CD4-positive, alpha-beta memory T cell (primary cell): ENCODE data around the gene DRAXIN. TPM values are rescaled to one million over a fixed set of nuclear protein-coding genes. Genes with fewer than 3 reads are reported as not detected.

Experiments used
- CTCF ChIA-PET: fragments of 350-600 bp; sonication (Branson Sonifier 250); formaldehyde crosslinking; loops from one replicate; lab custom pipeline; 2021; ENCODE audit warnings: inconsistent platforms; ENCODE audit not compliant: partially characterized antibody; lab: Charles Lee
- POLR2A ChIA-PET: fragments of 350-600 bp; sonication (Branson Sonifier 250); formaldehyde crosslinking; loops from one replicate; lab custom pipeline; 2021; ENCODE audit not compliant: partially characterized antibody; lab: Charles Lee
- DNase-seq, 5 donors: peaks; one replicate each; pipeline versions ENCODE4 v3.0.0 to v3.0.0-alpha.2; 2020 to 2022; ENCODE audit warnings: mixed read lengths in 1 of 5
- H3K27ac ChIP-seq: one replicate; pipeline ENCODE4 v1.7.0; 2013; ENCODE audit warnings: low read depth, low read length
- H3K27me3 ChIP-seq: 2 replicates; pipeline ENCODE4 v1.7.0; 2013; ENCODE audit warnings: mild to moderate bottlenecking, low read length, moderate library complexity; ENCODE audit not compliant: insufficient read depth
- H3K36me3 ChIP-seq: 2 replicates; pipeline ENCODE4 v1.7.0; 2013; ENCODE audit warnings: mild to moderate bottlenecking, low read length, moderate library complexity; ENCODE audit not compliant: insufficient read depth
- H3K4me1 ChIP-seq: 2 replicates; pipeline ENCODE4 v1.7.0; 2013; ENCODE audit warnings: mild to moderate bottlenecking, low read length, moderate library complexity; ENCODE audit not compliant: insufficient read depth
- H3K4me3 ChIP-seq, 2 donors: one replicate each; pipeline ENCODE4 v1.7.0; 2013; ENCODE audit warnings: low read length in 2 of 2, mild to moderate bottlenecking in 1 of 2
- H3K9me3 ChIP-seq, 2 donors: one replicate each; pipeline ENCODE4 v1.7.0; 2013; ENCODE audit warnings: low read length in 2 of 2, control low read depth in 1 of 2; ENCODE audit not compliant: control insufficient read depth in 1 of 2
- H3K27ac Mint-ChIP-seq, 7 donors: one replicate each; pipeline ENCODE4 v1.8.0; 2020 to 2021; ENCODE audit warnings: mixed read lengths in 7 of 7, mild to moderate bottlenecking in 6 of 7, inconsistent platforms in 3 of 7, moderate library complexity in 3 of 7
- H3K27me3 Mint-ChIP-seq, 2 donors: one replicate each; pipeline ENCODE4 v1.8.0; 2020 to 2021; ENCODE audit warnings: mixed read lengths in 2 of 2
- H3K36me3 Mint-ChIP-seq, 2 donors: one replicate each; pipeline ENCODE4 v1.8.0; 2020 to 2021; ENCODE audit warnings: mixed read lengths in 2 of 2, inconsistent platforms in 1 of 2, mild to moderate bottlenecking in 1 of 2
- H3K4me1 Mint-ChIP-seq, 4 donors: one replicate each; pipeline ENCODE4 v1.8.0; 2020 to 2021; ENCODE audit warnings: mixed read lengths in 4 of 4, mild to moderate bottlenecking in 1 of 4
- H3K4me3 Mint-ChIP-seq, 8 donors: one replicate each; pipeline ENCODE4 v1.8.0; 2020 to 2021; ENCODE audit warnings: mixed read lengths in 8 of 8, mild to moderate bottlenecking in 7 of 8, moderate library complexity in 6 of 8, inconsistent platforms in 3 of 8
- H3K9me3 Mint-ChIP-seq, 8 donors: one replicate each; pipeline ENCODE4 v1.8.0; 2020 to 2021; ENCODE audit warnings: mixed read lengths in 8 of 8, mild to moderate bottlenecking in 5 of 8, inconsistent platforms in 3 of 8, moderate library complexity in 1 of 8
- intact Hi-C: fragments of 100-400 bp; cut with micrococcal nuclease; formaldehyde crosslinking; loops from one replicate; pipeline ENCODE4 v1.15.1; 2023
- polyA plus RNA-seq, 2 donors: library from polyadenylated mRNA; unstranded; fragments of 300-500 nt; fragmentation: Illumina TruSeq; gene quantifications; one replicate each; pipeline ENCODE4 v1.2.3, GENCODE V29; 2021
- total RNA-seq, 2 experiments: library from RNA; stranded (reverse); gene quantifications; one replicate each; pipeline ENCODE4 v1.2.3, GENCODE V29; 2021

Gene DRAXIN
- total and polyA plus RNA-seq, 4 experiments from 2014 or later, result 0.07 to 0.23 (median 0.17) TPM; not detected in 1

DNA sequence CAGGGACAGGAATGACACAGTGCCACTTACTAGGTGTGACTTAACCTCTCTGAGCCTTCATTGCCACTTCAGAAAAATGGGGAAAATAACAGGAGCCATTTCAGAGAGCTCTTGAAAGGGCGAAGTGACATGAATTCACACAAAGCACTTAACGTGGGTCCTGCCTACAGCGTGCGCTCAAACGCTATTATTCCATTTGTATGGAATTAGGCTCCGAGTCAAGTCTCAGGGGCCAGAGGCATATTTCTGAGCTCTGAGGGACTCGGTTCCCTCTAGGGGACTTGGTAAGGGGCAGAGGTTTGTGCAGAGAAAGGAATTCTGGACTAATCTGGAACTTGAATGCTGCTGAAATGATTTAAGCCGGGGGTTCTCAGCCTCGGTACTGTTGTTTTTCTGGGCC lies 14.1 kb downstream of the DRAXIN start:
- intact Hi-C loops, result no loop called here
- H3K4me1 ChIP-seq, result no peaks in the 10 kb centered on the region
- no peak overlapping the region for H3K27ac Mint-ChIP-seq
- ChIA-PET POLR2A (no interaction called here), CTCF (interaction anchor here (1.4 kb wide), 1 partner anchor 24 kb away, joined by 3 read pairs; no protein-coding TSS in a partner anchor)
- no peak for DNase-seq
- H3K4me3 ChIP-seq, result no peak overlapping the region
- H3K27me3 ChIP-seq, result peaks cover 3% of the 10 kb centered on the region
- H3K36me3 Mint-ChIP-seq, result no peaks in the 10 kb centered on the region
- H3K27ac ChIP-seq, result no peak overlapping the region
- no peaks in the 10 kb centered on the region for H3K36me3 ChIP-seq
- peaks cover 15 to 17% of the 10 kb centered on the region in 2 donors for H3K27me3 Mint-ChIP-seq
- H3K9me3 Mint-ChIP-seq, result no peaks in the 10 kb centered on the region
- H3K9me3 ChIP-seq, result no peaks in the 10 kb centered on the region
- H3K4me1 Mint-ChIP-seq, result no peaks in the 10 kb centered on the region
- no peak overlapping the region for H3K4me3 Mint-ChIP-seq

DNA sequence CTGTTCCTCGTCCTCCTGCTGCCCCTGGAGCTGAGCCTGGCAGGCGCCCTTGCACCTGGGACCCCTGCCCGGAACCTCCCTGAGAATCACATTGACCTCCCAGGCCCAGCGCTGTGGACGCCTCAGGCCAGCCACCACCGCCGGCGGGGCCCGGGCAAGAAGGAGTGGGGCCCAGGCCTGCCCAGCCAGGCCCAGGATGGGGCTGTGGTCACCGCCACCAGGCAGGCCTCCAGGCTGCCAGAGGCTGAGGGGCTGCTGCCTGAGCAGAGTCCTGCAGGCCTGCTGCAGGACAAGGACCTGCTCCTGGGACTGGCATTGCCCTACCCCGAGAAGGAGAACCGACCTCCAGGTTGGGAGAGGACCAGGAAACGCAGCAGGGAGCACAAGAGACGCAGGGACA lies 14.8 kb downstream of the DRAXIN start:
- no peaks in the 10 kb centered on the region for H3K36me3 Mint-ChIP-seq
- Histone ChIP-seq H3K4me1 (no peaks in the 10 kb centered on the region), H3K4me3 (no peak overlapping the region), H3K36me3 (no peaks in the 10 kb centered on the region), H3K9me3 (no peaks in the 10 kb centered on the region), H3K27me3 (peaks cover 3% of the 10 kb centered on the region), H3K27ac (no peak overlapping the region)
- intact Hi-C loops, result no loop called here
- DNase-seq, result no peak
- POLR2A ChIA-PET, result no interaction called here
- H3K9me3 Mint-ChIP-seq, result no peaks in the 10 kb centered on the region
- no peak overlapping the region for H3K27ac Mint-ChIP-seq
- no peaks in the 10 kb centered on the region for H3K4me1 Mint-ChIP-seq
- no peak overlapping the region for H3K4me3 Mint-ChIP-seq
- peaks cover 15 to 17% of the 10 kb centered on the region in 2 donors for H3K27me3 Mint-ChIP-seq
- CTCF ChIA-PET, result no interaction called here

DNA sequence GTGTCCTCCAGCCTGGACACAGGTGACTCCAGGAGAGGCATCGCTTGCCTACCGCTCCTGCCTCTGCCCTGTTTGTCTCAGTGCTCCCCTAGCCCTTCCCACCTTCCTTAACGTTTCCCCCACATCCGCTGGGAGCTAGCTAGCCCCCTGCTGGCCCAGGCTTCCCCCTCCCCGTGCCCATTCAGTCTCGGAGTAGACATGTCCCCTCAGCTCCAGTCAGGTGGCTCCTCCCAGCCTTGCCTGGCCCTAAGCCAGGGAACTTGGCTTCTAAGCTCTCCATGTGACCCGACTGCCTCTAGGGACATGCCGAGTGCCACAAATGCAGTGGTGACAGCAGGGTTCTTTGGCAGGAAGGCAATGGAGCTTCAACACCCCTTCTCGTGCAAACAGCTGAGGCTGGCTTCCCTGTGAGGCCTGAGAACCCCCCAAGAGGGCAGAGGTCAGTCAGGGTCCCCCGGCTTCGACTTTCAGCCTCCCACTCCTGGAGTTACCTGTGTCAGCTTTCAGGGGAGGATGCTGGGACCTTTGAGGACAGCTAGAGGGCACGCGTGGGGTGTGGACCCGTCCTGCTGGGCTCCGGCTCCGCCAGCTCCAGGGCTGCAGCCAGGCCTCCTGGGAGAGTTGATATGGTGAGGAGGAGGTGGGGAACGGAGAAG lies 16.2 kb downstream of the DRAXIN start:
- Mint-ChIP-seq H3K9me3 (no peaks in the 10 kb centered on the region), H3K4me3 (no peak overlapping the region), H3K36me3 (no peaks in the 10 kb centered on the region), H3K27ac (no peak overlapping the region), H3K4me1 (no peaks in the 10 kb centered on the region), H3K27me3 (peaks cover 15 to 17% of the 10 kb centered on the region in 2 donors)
- Histone ChIP-seq H3K4me3 (no peak overlapping the region), H3K36me3 (no peaks in the 10 kb centered on the region), H3K27ac (no peak overlapping the region), H3K27me3 (peaks cover 3% of the 10 kb centered on the region), H3K4me1 (no peaks in the 10 kb centered on the region), H3K9me3 (no peaks in the 10 kb centered on the region)
- ChIA-PET CTCF (interaction anchor here (2.0 to 3.2 kb wide), 2 partner anchors 9 to 12 kb away, joined by 5 to 16 read pairs; no protein-coding TSS in a partner anchor), POLR2A (interaction anchor here (1.2 kb wide), 1 partner anchor 57 kb away, joined by 3 read pairs; no protein-coding TSS in a partner anchor)
- intact Hi-C loops, result no loop called here
- no peak for DNase-seq

DNA sequence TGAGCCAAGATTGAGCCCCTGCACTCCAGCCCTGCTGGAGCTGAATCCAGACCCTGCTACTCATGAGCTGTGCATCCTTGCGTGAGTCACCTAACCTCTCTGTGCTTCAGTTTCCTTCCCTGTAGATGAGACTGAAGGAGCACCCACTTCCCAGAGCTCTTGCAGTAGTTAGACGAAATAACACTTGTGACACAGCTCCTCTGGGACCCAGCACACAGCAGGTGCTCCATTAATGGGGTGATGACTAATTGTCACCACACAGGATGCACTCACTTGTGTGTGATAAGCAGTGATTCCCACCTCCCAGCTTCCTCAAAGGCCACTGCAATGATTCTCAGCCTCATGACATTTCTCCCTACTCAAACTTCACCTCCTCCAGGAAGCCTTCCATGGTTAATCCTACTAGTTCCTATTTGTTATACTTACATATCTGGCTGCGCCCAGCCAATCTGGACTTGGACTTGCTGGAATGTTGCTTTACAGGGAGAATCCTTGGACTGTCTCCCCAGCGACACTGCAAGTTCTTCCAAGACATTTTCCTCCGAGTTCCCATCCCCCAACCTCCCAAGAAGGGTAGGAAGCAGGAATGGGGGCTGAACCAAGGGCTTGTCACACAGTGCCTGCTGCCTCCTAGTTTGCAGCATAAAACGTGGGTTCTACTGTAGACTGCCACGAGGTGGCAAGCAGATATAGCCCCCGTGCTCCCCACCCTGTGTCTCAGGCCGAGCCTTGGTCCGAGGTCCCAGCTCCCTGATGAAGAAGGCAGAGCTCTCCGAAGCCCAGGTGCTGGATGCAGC lies 17.2 kb downstream of the DRAXIN start:
- H3K4me1 Mint-ChIP-seq, result no peaks in the 10 kb centered on the region
- H3K4me3 Mint-ChIP-seq, result no peak overlapping the region
- no peak overlapping the region for H3K27ac ChIP-seq
- ChIA-PET POLR2A (no interaction called here), CTCF (interaction anchor here (1.1 to 3.2 kb wide), 4 partner anchors 10 to 671 kb away, joined by 3 to 16 read pairs (median 4); no protein-coding TSS in a partner anchor)
- no peaks in the 10 kb centered on the region for H3K9me3 ChIP-seq
- H3K36me3 Mint-ChIP-seq, result no peaks in the 10 kb centered on the region
- H3K4me1 ChIP-seq, result no peaks in the 10 kb centered on the region
- no peak for DNase-seq
- no peaks in the 10 kb centered on the region for H3K9me3 Mint-ChIP-seq
- H3K27ac Mint-ChIP-seq, result no peak overlapping the region
- no peaks in the 10 kb centered on the region for H3K36me3 ChIP-seq
- peaks cover 3% of the 10 kb centered on the region for H3K27me3 ChIP-seq
- H3K27me3 Mint-ChIP-seq, result peaks cover 9 to 16% of the 10 kb centered on the region in 2 donors
- intact Hi-C loops, result no loop called here
- no peak overlapping the region for H3K4me3 ChIP-seq

DNA sequence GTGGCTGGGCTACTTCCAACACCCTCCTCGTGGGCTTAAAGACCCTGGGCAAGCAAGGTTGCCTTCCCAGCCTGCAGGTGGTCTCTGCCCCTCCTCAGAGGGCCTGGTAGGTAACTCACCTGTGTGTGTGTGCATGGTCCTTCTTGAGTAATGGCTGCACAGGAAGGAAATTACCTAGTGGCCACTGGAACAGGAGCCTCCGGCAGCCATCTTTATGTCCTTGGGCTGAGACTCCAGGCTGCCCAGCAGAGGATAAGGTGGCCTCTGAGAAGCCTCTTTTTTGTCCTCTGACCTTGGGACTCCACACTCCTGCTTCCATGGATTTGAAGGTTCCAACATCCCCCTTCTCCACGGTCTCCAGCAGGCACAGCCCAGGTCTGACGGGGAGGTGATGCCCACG lies 20.0 kb downstream of the DRAXIN start:
- no peaks in the 10 kb centered on the region for H3K4me1 Mint-ChIP-seq
- H3K9me3 Mint-ChIP-seq, result no peaks in the 10 kb centered on the region
- no peak overlapping the region for H3K27ac ChIP-seq
- peaks cover 3% of the 10 kb centered on the region for H3K27me3 ChIP-seq
- H3K9me3 ChIP-seq, result no peaks in the 10 kb centered on the region
- H3K36me3 ChIP-seq, result no peaks in the 10 kb centered on the region
- intact Hi-C loops, result no loop called here
- no peaks in the 10 kb centered on the region for H3K36me3 Mint-ChIP-seq
- H3K4me1 ChIP-seq, result no peaks in the 10 kb centered on the region
- no peak overlapping the region for H3K27ac Mint-ChIP-seq
- POLR2A ChIA-PET, result interaction anchor here (1.0 kb wide), 2 partner anchors 8 to 48 kb away, joined by 4 read pairs; partner anchors contain the start of gene FBXO6
- peaks cover 4 to 8% of the 10 kb centered on the region in 2 donors for H3K27me3 Mint-ChIP-seq
- H3K4me3 ChIP-seq, result no peak overlapping the region
- DNase-seq, result no peak
- CTCF ChIA-PET, result interaction anchor here (0.8 to 1.6 kb wide), 12 partner anchors 8 to 66 kb away, joined by 3 to 7 read pairs (median 3); partner anchors contain the start of genes FBXO2 and FBXO6
- no peak overlapping the region for H3K4me3 Mint-ChIP-seq

DNA sequence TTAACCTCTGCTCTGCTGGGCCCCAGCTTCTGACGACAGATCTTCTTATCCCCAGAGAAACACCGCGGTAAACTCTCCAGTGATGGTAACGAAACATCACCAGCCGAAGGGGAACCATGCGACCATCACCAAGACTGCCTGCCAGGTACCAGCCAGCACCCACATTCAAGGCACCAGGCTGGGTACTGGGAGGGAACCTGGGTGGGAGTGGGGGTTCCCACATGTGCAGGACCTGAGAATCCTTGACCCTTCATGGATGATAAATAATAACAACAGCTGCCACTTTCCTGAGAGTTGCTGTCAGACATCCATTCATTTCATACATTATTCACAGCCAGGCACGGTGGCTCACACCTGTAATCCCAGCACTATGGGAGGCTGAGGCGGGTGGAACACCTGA lies 20.8 kb downstream of the DRAXIN start:
- Histone ChIP-seq H3K4me3 (no peak overlapping the region), H3K4me1 (no peaks in the 10 kb centered on the region), H3K27me3 (peaks cover 3% of the 10 kb centered on the region), H3K27ac (no peak overlapping the region), H3K9me3 (no peaks in the 10 kb centered on the region), H3K36me3 (no peaks in the 10 kb centered on the region)
- Mint-ChIP-seq H3K27ac (no peak overlapping the region), H3K36me3 (no peaks in the 10 kb centered on the region), H3K9me3 (no peaks in the 10 kb centered on the region), H3K4me1 (no peaks in the 10 kb centered on the region), H3K27me3 (peaks cover 4 to 8% of the 10 kb centered on the region in 2 donors), H3K4me3 (no peak overlapping the region)
- DNase-seq, result no peak
- CTCF ChIA-PET, result no interaction called here
- POLR2A ChIA-PET, result no interaction called here
- intact Hi-C loops, result no loop called here

DNA sequence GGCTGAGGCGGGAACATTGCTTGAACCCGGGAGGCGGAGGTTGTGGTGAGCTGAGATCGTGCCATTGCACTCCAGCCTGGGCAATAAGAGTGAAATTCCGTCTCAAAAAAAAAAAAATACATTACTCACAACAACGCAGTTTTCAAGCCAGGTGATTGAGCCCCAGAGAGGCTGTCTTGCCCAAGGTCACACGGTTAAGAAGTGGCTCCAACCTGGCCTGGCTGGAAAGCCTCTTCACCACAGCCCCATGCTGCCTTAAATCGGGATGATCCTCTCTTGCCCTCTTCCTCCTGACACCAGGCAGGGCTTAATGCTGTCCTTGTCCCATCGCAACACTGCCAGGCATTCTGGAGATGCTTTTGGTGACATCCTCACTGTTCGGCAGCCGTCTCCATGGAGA lies 21.6 kb downstream of the DRAXIN start:
- CTCF ChIA-PET, result no interaction called here
- Mint-ChIP-seq H3K9me3 (no peaks in the 10 kb centered on the region), H3K27ac (peak overlapping the region in 1 of 7 donors; percentile 12), H3K27me3 (peaks cover 4 to 8% of the 10 kb centered on the region in 2 donors), H3K4me3 (no peak overlapping the region), H3K36me3 (no peaks in the 10 kb centered on the region), H3K4me1 (no peaks in the 10 kb centered on the region)
- Histone ChIP-seq H3K36me3 (no peaks in the 10 kb centered on the region), H3K4me3 (no peak overlapping the region), H3K27me3 (peaks cover 3% of the 10 kb centered on the region), H3K9me3 (no peaks in the 10 kb centered on the region), H3K27ac (no peak overlapping the region), H3K4me1 (no peaks in the 10 kb centered on the region)
- POLR2A ChIA-PET, result no interaction called here
- DNase-seq, result no peak
- intact Hi-C loops, result no loop called here
